ENCODE measurements around the gene OLFM2.

OLFM2 gene

GRCh38 chr19:9913237-9914000, 22.9 kb downstream of the OLFM2 start:
- in situ Hi-C loops (cut with HindIII; ENCODE audit: low pct_ligation_motif_present, low pct_unique_long_range_greater_than_20kb, low sequenced_read_pairs), result no loop called here
- DNase-seq, result peak; percentile 14

- DNase-seq, result no peak
- in situ Hi-C loops (cut with HindIII; ENCODE audit: low pct_ligation_motif_present, low pct_unique_long_range_greater_than_20kb, low sequenced_read_pairs), result no loop called here
Observed at GRCh38 chr19:9912551-9913236, 23.6 kb downstream of the OLFM2 start.

- no peak for DNase-seq
- in situ Hi-C loops (cut with HindIII; ENCODE audit: low pct_ligation_motif_present, low pct_unique_long_range_greater_than_20kb, low sequenced_read_pairs), result no loop called here
Observed at GRCh38 chr19:9911524-9912185, 24.7 kb downstream of the OLFM2 start.

- in situ Hi-C loops (cut with HindIII; ENCODE audit: low pct_ligation_motif_present, low pct_unique_long_range_greater_than_20kb, low sequenced_read_pairs), result no loop called here
Observed at GRCh38 chr19:9910625-9911024, 25.7 kb downstream of the OLFM2 start.

GRCh38 chr19:9909251-9909650, 27.1 kb downstream of the OLFM2 start:
- in situ Hi-C loops (cut with HindIII; ENCODE audit: low pct_ligation_motif_present, low pct_unique_long_range_greater_than_20kb, low sequenced_read_pairs), result no loop called here
- no peak for DNase-seq

More at GRCh38 chr19:9910625-9911024, 25.7 kb downstream of the OLFM2 start:
- no peak for DNase-seq

GRCh38 chr19:9906475-9907087, 29.7 kb downstream of the OLFM2 start:
- no peak for DNase-seq
- in situ Hi-C loops (cut with HindIII; ENCODE audit: low pct_ligation_motif_present, low pct_unique_long_range_greater_than_20kb, low sequenced_read_pairs), result no loop called here

- in situ Hi-C loops (cut with HindIII; ENCODE audit: low pct_ligation_motif_present, low pct_unique_long_range_greater_than_20kb, low sequenced_read_pairs), result no loop called here
- DNase-seq, result peak; percentile 4
Observed at GRCh38 chr19:9903336-9903735, 33.0 kb downstream of the OLFM2 start.

GRCh38 chr19:9901642-9902041, 34.7 kb downstream of the OLFM2 start:
- no peak for DNase-seq
- in situ Hi-C loops (cut with HindIII; ENCODE audit: low pct_ligation_motif_present, low pct_unique_long_range_greater_than_20kb, low sequenced_read_pairs), result no loop called here

- no peak for DNase-seq
- in situ Hi-C loops (cut with HindIII; ENCODE audit: low pct_ligation_motif_present, low pct_unique_long_range_greater_than_20kb, low sequenced_read_pairs), result no loop called here
Observed at GRCh38 chr19:9901020-9901419, 35.3 kb downstream of the OLFM2 start.

GRCh38 chr19:9891609-9892373, 44.5 kb downstream of the OLFM2 start:
- in situ Hi-C loops (cut with HindIII; ENCODE audit: low pct_ligation_motif_present, low pct_unique_long_range_greater_than_20kb, low sequenced_read_pairs), result no loop called here
- no peak for DNase-seq

- in situ Hi-C loops (cut with HindIII; ENCODE audit: low pct_ligation_motif_present, low pct_unique_long_range_greater_than_20kb, low sequenced_read_pairs), result no loop called here
Observed at GRCh38 chr19:9885077-9885552, 51.2 kb downstream of the OLFM2 start.

GRCh38 chr19:9883764-9884163, 52.6 kb downstream of the OLFM2 start:
- no peak for DNase-seq
- in situ Hi-C loops (cut with HindIII; ENCODE audit: low pct_ligation_motif_present, low pct_unique_long_range_greater_than_20kb, low sequenced_read_pairs), result no loop called here

More at GRCh38 chr19:9885077-9885552, 51.2 kb downstream of the OLFM2 start:
- DNase-seq, result peak; percentile 6

GRCh38 chr19:9883231-9883758, 53.0 kb downstream of the OLFM2 start:
- in situ Hi-C loops (cut with HindIII; ENCODE audit: low pct_ligation_motif_present, low pct_unique_long_range_greater_than_20kb, low sequenced_read_pairs), result no loop called here
- no peak for DNase-seq

- in situ Hi-C loops (cut with HindIII; ENCODE audit: low pct_ligation_motif_present, low pct_unique_long_range_greater_than_20kb, low sequenced_read_pairs), result no loop called here
- no peak for DNase-seq
Observed at GRCh38 chr19:9881720-9882119, 54.6 kb downstream of the OLFM2 start.

GRCh38 chr19:9878511-9879196, 57.7 kb downstream of the OLFM2 start:
- DNase-seq, result no peak
- in situ Hi-C loops (cut with HindIII; ENCODE audit: low pct_ligation_motif_present, low pct_unique_long_range_greater_than_20kb, low sequenced_read_pairs), result no loop called here

GRCh38 chr19:9877780-9878510, 58.4 kb downstream of the OLFM2 start:
- in situ Hi-C loops (cut with HindIII; ENCODE audit: low pct_ligation_motif_present, low pct_unique_long_range_greater_than_20kb, low sequenced_read_pairs), result no loop called here
- DNase-seq, result no peak

- DNase-seq, result no peak
- in situ Hi-C loops (cut with HindIII; ENCODE audit: low pct_ligation_motif_present, low pct_unique_long_range_greater_than_20kb, low sequenced_read_pairs), result no loop called here
Observed at GRCh38 chr19:9875796-9876195, 60.5 kb downstream of the OLFM2 start.
